H9 (cell line): Measurements from ENCODE around the gene SCEL. TPM values are rescaled to one million over a fixed set of nuclear protein-coding genes. Genes with fewer than 3 reads are reported as not detected.

Experiments
- DNase-seq: peaks from one replicate; pipeline ENCODE4 v3.0.0-alpha.2; 2017
- H2AFZ ChIP-seq: one replicate; pipeline ENCODE4 v1.6.1; 2013; ENCODE audit warnings: mild to moderate bottlenecking, low read length, control low read depth, moderate library complexity
- H2AK5ac ChIP-seq: 2 replicates; pipeline ENCODE4 v1.6.1; 2013; ENCODE audit warnings: low read length, control low read depth, mixed read lengths; ENCODE audit not compliant: insufficient read length
- H2BK120ac ChIP-seq: one replicate; pipeline ENCODE4 v1.6.1; 2013; ENCODE audit warnings: low read depth, mild to moderate bottlenecking, low read length, control low read depth, inconsistent platforms; ENCODE audit not compliant: poor library complexity, severe bottlenecking
- H2BK12ac ChIP-seq: 2 replicates; pipeline ENCODE4 v1.6.1; 2013; ENCODE audit warnings: low read length, control low read depth, mixed read lengths, low read depth; ENCODE audit not compliant: insufficient read length
- H2BK15ac ChIP-seq: 2 replicates; pipeline ENCODE4 v1.6.1; 2013; ENCODE audit warnings: low read depth, low read length, control low read depth
- H2BK20ac ChIP-seq: one replicate; pipeline ENCODE4 v1.6.1; 2013; ENCODE audit warnings: low read depth, mild to moderate bottlenecking, low read length, control low read depth, inconsistent platforms; ENCODE audit not compliant: poor library complexity, severe bottlenecking
- H2BK5ac ChIP-seq: 2 replicates; pipeline ENCODE4 v1.6.1; 2013; ENCODE audit warnings: low read length, control low read depth, mixed read lengths; ENCODE audit not compliant: insufficient read length
- H3K14ac ChIP-seq: 2 replicates; pipeline ENCODE4 v1.6.1; 2013; ENCODE audit warnings: low read length, control low read depth; ENCODE audit not compliant: insufficient read depth
- H3K18ac ChIP-seq: 2 replicates; pipeline ENCODE4 v1.6.1; 2013; ENCODE audit warnings: low read depth, mild to moderate bottlenecking, mixed read lengths, low read length, control low read depth; ENCODE audit not compliant: insufficient read length
- H3K23ac ChIP-seq: 2 replicates; pipeline ENCODE4 v1.6.1; 2013; ENCODE audit warnings: low read length, control low read depth, mixed read lengths, low read depth; ENCODE audit not compliant: insufficient read length
- H3K23me2 ChIP-seq: 2 replicates; pipeline ENCODE4 v1.6.1; 2013; ENCODE audit warnings: low read depth, mild to moderate bottlenecking, mixed read lengths, low read length, control low read depth; ENCODE audit not compliant: insufficient read length, poor library complexity, severe bottlenecking
- H3K27ac ChIP-seq: 2 replicates; pipeline ENCODE4 v1.5.1; 2013; ENCODE audit warnings: low read length, control low read depth, mixed read lengths, low read depth; ENCODE audit not compliant: insufficient read length
- H3K27me3 ChIP-seq: 2 replicates; pipeline ENCODE4 v1.6.1; 2013; ENCODE audit warnings: low read length, control low read depth, inconsistent platforms; ENCODE audit not compliant: insufficient read depth
- H3K4ac ChIP-seq: 2 replicates; pipeline ENCODE4 v1.6.1; 2013; ENCODE audit warnings: low read depth, mild to moderate bottlenecking, control low read depth, inconsistent platforms, low read length, moderate library complexity
- H3K4me1 ChIP-seq: 2 replicates; pipeline ENCODE4 v1.6.1; 2013; ENCODE audit warnings: low read length, control low read depth, inconsistent platforms; ENCODE audit not compliant: insufficient read depth
- H3K4me2 ChIP-seq: 2 replicates; pipeline ENCODE4 v1.6.1; 2013; ENCODE audit warnings: low read length, control low read depth, mixed read lengths; ENCODE audit not compliant: insufficient read length, insufficient read depth
- H3K56ac ChIP-seq: 2 replicates; pipeline ENCODE4 v1.6.1; 2013; ENCODE audit warnings: low read depth, mild to moderate bottlenecking, mixed read lengths, low read length, control low read depth; ENCODE audit not compliant: insufficient read length
- H3K79me1 ChIP-seq: 2 replicates; pipeline ENCODE4 v1.6.1; 2013; ENCODE audit warnings: low read depth, mild to moderate bottlenecking, moderate library complexity, low read length, control low read depth, inconsistent platforms; ENCODE audit not compliant: insufficient read depth, poor library complexity, severe bottlenecking
- H3K79me2 ChIP-seq: 2 replicates; pipeline ENCODE4 v1.6.1; 2013; ENCODE audit warnings: low read length, control low read depth, inconsistent platforms; ENCODE audit not compliant: insufficient read depth
- H3K9ac ChIP-seq: 2 replicates; pipeline ENCODE4 v1.6.1; 2013; ENCODE audit warnings: low read length, control low read depth, mixed read lengths; ENCODE audit not compliant: insufficient read length; ENCODE audit errors: extremely low read depth
- H3K9me3 ChIP-seq: one replicate; pipeline ENCODE4 v1.6.1; 2013; ENCODE audit warnings: low read depth, low read length, inconsistent platforms; ENCODE audit not compliant: control insufficient read depth
- H3T11ph ChIP-seq: one replicate; pipeline ENCODE4 v1.6.1; 2013; ENCODE audit warnings: mild to moderate bottlenecking, low read length, control low read depth, inconsistent platforms
- H4K20me1 ChIP-seq: one replicate; pipeline ENCODE4 v1.6.1; 2013; ENCODE audit not compliant: control insufficient read depth, insufficient read length, insufficient read depth
- H4K5ac ChIP-seq: 2 replicates; pipeline ENCODE4 v1.6.1; 2013; ENCODE audit warnings: low read depth, mild to moderate bottlenecking, mixed read lengths, low read length, control low read depth; ENCODE audit not compliant: insufficient read length
- H4K8ac ChIP-seq: replicated peaks from 2 replicates; pipeline ENCODE4 v1.6.1; 2013; ENCODE audit warnings: low read length, control low read depth, mixed read lengths, low read depth; ENCODE audit not compliant: insufficient read length
- H4K91ac ChIP-seq: 2 replicates; pipeline ENCODE4 v1.6.1; 2013; ENCODE audit warnings: low read depth, mild to moderate bottlenecking, moderate library complexity, mixed read lengths, low read length, control low read depth; ENCODE audit not compliant: insufficient read length
- H3K27ac Mint-ChIP-seq, 3 experiments: 2 replicates in 2 of 3; 3 replicates in 1 of 3; pipeline ENCODE4 v1.8.0; 2020 to 2021; ENCODE audit warnings: mixed read lengths in 3 of 3, mild to moderate bottlenecking in 1 of 3, moderate library complexity in 1 of 3
- H3K27me3 Mint-ChIP-seq: 2 replicates; pipeline ENCODE4 v1.8.0; 2021; ENCODE audit warnings: low read depth, mild to moderate bottlenecking, moderate library complexity, mixed read lengths
- H3K36me3 Mint-ChIP-seq, 3 experiments: 2 replicates in 2 of 3; 3 replicates in 1 of 3; pipeline ENCODE4 v1.8.0; 2020 to 2021; ENCODE audit warnings: low read depth in 3 of 3, mixed read lengths in 3 of 3; ENCODE audit not compliant: insufficient read depth in 1 of 3
- H3K4me1 Mint-ChIP-seq, 2 experiments: 2 replicates each; pipeline ENCODE4 v1.8.0; 2020; ENCODE audit warnings: mixed read lengths in 2 of 2
- H3K4me3 Mint-ChIP-seq, 2 experiments: 2 replicates in 1 of 2; 3 replicates in 1 of 2; pipeline ENCODE4 v1.8.0; 2020 to 2021; ENCODE audit warnings: mild to moderate bottlenecking in 2 of 2, mixed read lengths in 2 of 2, moderate library complexity in 1 of 2
- H3K9me3 Mint-ChIP-seq, 2 experiments: 2 replicates in 1 of 2; 3 replicates in 1 of 2; pipeline ENCODE4 v1.8.0; 2020; ENCODE audit warnings: mild to moderate bottlenecking in 2 of 2, mixed read lengths in 2 of 2, moderate library complexity in 1 of 2
- CTCF ChIP-seq: fragments of 200-600 bp; sonication (generic); conservative IDR thresholded peaks from 3 replicates; pipeline ENCODE4 v1.8.0; 2021; ENCODE audit warnings: antibody characterized with exemption, mild to moderate bottlenecking
- WGBS: extraction: QIAGEN DNeasy Blood & Tissue Kit; methylation state at CpG from one replicate; pipeline ENCODE4 v1.1.7; 2013; ENCODE audit warnings: missing lambda C conversion rate, low lambda C conversion rate, mixed read lengths; ENCODE audit not compliant: insufficient read length; ENCODE audit errors: extremely low coverage; 5-methylcytosine and 5-hydroxymethylcytosine counted together
- total RNA-seq: library from RNA; stranded (reverse); gene quantifications from 2 replicates; pipeline ENCODE4 v1.2.1, GENCODE V29; 2021

Gene SCEL
- total RNA-seq, 1 experiment from 2014 or later, result not detected

- no peak for TF ChIP-seq CTCF
- H3K79me1 ChIP-seq, result no peaks in the 10 kb centered on the region
- no peak overlapping the region for H3K56ac ChIP-seq
- H3K23ac ChIP-seq, result no peak overlapping the region
- H3T11ph ChIP-seq, result no peak overlapping the region
- no peaks in the 10 kb centered on the region for H3K27me3 ChIP-seq
- H3K9me3 ChIP-seq, result no peaks in the 10 kb centered on the region
- Mint-ChIP-seq H3K4me1 (no peaks in the 10 kb centered on the region), H3K4me3 (no peak overlapping the region), H3K27ac (no peak overlapping the region; a peak in 1 of 7 replicates), H3K36me3 (no peaks in the 10 kb centered on the region), H3K9me3 (no peaks in the 10 kb centered on the region), H3K27me3 (no peaks in the 10 kb centered on the region)
- H3K4me2 ChIP-seq, result no peak overlapping the region
- no peak overlapping the region for H4K8ac ChIP-seq
- no peak overlapping the region for H2BK5ac ChIP-seq
- no peak overlapping the region for H2BK15ac ChIP-seq
- no peak overlapping the region for H2AFZ ChIP-seq
- H3K27ac ChIP-seq, result no peak overlapping the region
- no peak overlapping the region for H3K9ac ChIP-seq
- H4K5ac ChIP-seq, result no peak overlapping the region
- H3K4me1 ChIP-seq, result no peaks in the 10 kb centered on the region
- H4K91ac ChIP-seq, result no peak overlapping the region
- no CpG with 5 or more reads among the region's 1 CpG for WGBS
- no peak overlapping the region for H2BK20ac ChIP-seq
- H3K79me2 ChIP-seq, result no peaks in the 10 kb centered on the region
- no peak overlapping the region for H2AK5ac ChIP-seq
- H2BK120ac ChIP-seq, result no peak overlapping the region
- H4K20me1 ChIP-seq, result no peaks in the 10 kb centered on the region
- no peak overlapping the region for H2BK12ac ChIP-seq
- no peak overlapping the region for H3K14ac ChIP-seq
- no peak for DNase-seq
- no peak overlapping the region for H3K18ac ChIP-seq
- H3K23me2 ChIP-seq, result no peaks in the 10 kb centered on the region
- no peak overlapping the region for H3K4ac ChIP-seq
These were observed 27.6 kb downstream of the SCEL start for GRCh38 chr13:77563111-77563510.
